Mesendoderm (in vitro differentiated cells): ENCODE measurements around the gene IPO11.

Experiments
- DNase-seq: peaks from one replicate; pipeline ENCODE4 v3.0.0; 2013
- H2AK5ac ChIP-seq: 2 replicates; pipeline ENCODE4 v1.6.1; 2013; ENCODE audit warnings: low read length, inconsistent platforms
- H2BK120ac ChIP-seq: 2 replicates; pipeline ENCODE4 v1.6.1; 2013; ENCODE audit warnings: low read depth, mild to moderate bottlenecking, low read length, moderate library complexity, mixed read lengths
- H2BK15ac ChIP-seq: replicated peaks from 2 replicates; pipeline ENCODE4 v1.6.1; 2013; ENCODE audit warnings: low read depth, mild to moderate bottlenecking, moderate library complexity
- H2BK5ac ChIP-seq: 2 replicates; pipeline ENCODE4 v1.6.1; 2013; ENCODE audit warnings: low read length, inconsistent platforms
- H3K18ac ChIP-seq: 2 replicates; pipeline ENCODE4 v1.6.1; 2013; ENCODE audit warnings: mild to moderate bottlenecking, low read length, mixed read lengths
- H3K23ac ChIP-seq: one replicate; pipeline ENCODE4 v1.6.1; 2013; ENCODE audit warnings: low read length
- H3K27ac ChIP-seq: 2 replicates; pipeline ENCODE4 v1.5.1; 2013; ENCODE audit warnings: low read depth, mild to moderate bottlenecking, inconsistent platforms, low read length, moderate library complexity
- H3K27me3 ChIP-seq: 2 replicates; pipeline ENCODE4 v1.6.1; 2013; ENCODE audit warnings: low read length, control low read depth, mild to moderate bottlenecking, inconsistent platforms; ENCODE audit not compliant: insufficient read depth, poor library complexity
- H3K36me3 ChIP-seq: 2 replicates; pipeline ENCODE4 v1.6.1; 2013; ENCODE audit warnings: low read length, inconsistent platforms; ENCODE audit not compliant: control insufficient read depth, insufficient read depth
- H3K4ac ChIP-seq: one replicate; pipeline ENCODE4 v1.6.1; 2013; ENCODE audit warnings: low read depth, mild to moderate bottlenecking, low read length, moderate library complexity
- H3K4me1 ChIP-seq: 2 replicates; pipeline ENCODE4 v1.6.1; 2013; ENCODE audit warnings: low read depth, low read length, inconsistent platforms; ENCODE audit not compliant: control insufficient read depth
- H3K4me2 ChIP-seq: 2 replicates; pipeline ENCODE4 v1.6.1; 2013; ENCODE audit warnings: low read length
- H3K4me3 ChIP-seq: 2 replicates; pipeline ENCODE4 v1.5.1; 2013; ENCODE audit warnings: mild to moderate bottlenecking, low read length
- H3K56ac ChIP-seq: one replicate; pipeline ENCODE4 v1.6.1; 2013; ENCODE audit warnings: low read length
- H3K79me1 ChIP-seq: 2 replicates; pipeline ENCODE4 v1.6.1; 2013; ENCODE audit warnings: low read length, inconsistent platforms
- H3K79me2 ChIP-seq: 2 replicates; pipeline ENCODE4 v1.6.1; 2013; ENCODE audit warnings: mild to moderate bottlenecking, low read length; ENCODE audit not compliant: control insufficient read depth, insufficient read depth
- H3K9ac ChIP-seq: 2 replicates; pipeline ENCODE4 v1.6.1; 2013; ENCODE audit warnings: low read length, inconsistent platforms
- H4K5ac ChIP-seq: one replicate; pipeline ENCODE4 v1.6.1; 2013; ENCODE audit warnings: low read length
- H4K8ac ChIP-seq: one replicate; pipeline ENCODE4 v1.6.1; 2013; ENCODE audit warnings: low read depth, mild to moderate bottlenecking, control low read depth, low read length, moderate library complexity
- WGBS: extraction: QIAGEN DNeasy Blood & Tissue Kit; methylation state at CpG from one replicate; pipeline ENCODE4 v1.1.7; 2013; ENCODE audit warnings: low lambda C conversion rate, missing lambda C conversion rate; ENCODE audit not compliant: insufficient coverage; ENCODE audit errors: extremely low coverage; 5-methylcytosine and 5-hydroxymethylcytosine counted together

Gene IPO11

GRCh38 chr5:62403411-62404250 lies 8.9 kb upstream of the IPO11 start, which contains the start of gene DIMT1:
DIMT1 (minus strand) TSS chr5:62403905; CDS start chr5:62403772, 133 bp downstream.
- peak within 1 kb of the TSS; percentile 20 for H3K4ac ChIP-seq
- H2BK15ac ChIP-seq = no peak within 1 kb of the TSS
- H4K5ac ChIP-seq = peak within 1 kb of the TSS; percentile 5
- peaks cover 3% of the 10 kb centered on the region for H3K79me2 ChIP-seq
- H3K23ac ChIP-seq = peak within 1 kb of the TSS; percentile 30
- H3K9ac ChIP-seq = peak within 1 kb of the TSS; percentile 91
- peak within 1 kb of the TSS; percentile 60 for H3K4me2 ChIP-seq
- peak within 1 kb of the TSS; percentile 89 for H3K4me3 ChIP-seq
- peak; percentile 99 for DNase-seq
- no peak within 1 kb of the TSS for H2BK120ac ChIP-seq
- peak within 1 kb of the TSS; percentile 96 for H4K8ac ChIP-seq
- peak within 1 kb of the TSS; percentile 93 for H3K56ac ChIP-seq
- H3K27me3 ChIP-seq = no peaks in the 10 kb centered on the region
- WGBS = no CpG with 5 or more reads among the region's 66 CpGs
- no peaks in the 10 kb centered on the region for H3K36me3 ChIP-seq
- no peaks in the 10 kb centered on the region for H3K4me1 ChIP-seq
- peaks cover 5% of the 10 kb centered on the region for H3K79me1 ChIP-seq
- H3K18ac ChIP-seq = peak within 1 kb of the TSS; percentile 35
- H2AK5ac ChIP-seq = no peak within 1 kb of the TSS
- H2BK5ac ChIP-seq = peak within 1 kb of the TSS; percentile 36
- H3K27ac ChIP-seq = peak within 1 kb of the TSS; percentile 96

GRCh38 chr5:62413711-62414110 lies 1.1 kb downstream of the IPO11 start:
- Histone ChIP-seq H2BK120ac (no peak overlapping the region), H2BK5ac (no peak overlapping the region), H4K5ac (no peak overlapping the region), H3K56ac (no peak overlapping the region), H2BK15ac (no peak overlapping the region), H3K4me2 (peak overlapping the region; percentile 92), H3K23ac (no peak overlapping the region), H2AK5ac (no peak overlapping the region), H3K4ac (no peak overlapping the region), H3K27ac (no peak overlapping the region), H3K79me1 (no peaks in the 10 kb centered on the region), H3K79me2 (peaks cover 42% of the 10 kb centered on the region), H3K9ac (peak overlapping the region; percentile 86), H3K27me3 (no peaks in the 10 kb centered on the region), H4K8ac (no peak overlapping the region), H3K18ac (no peak overlapping the region), H3K36me3 (no peaks in the 10 kb centered on the region), H3K4me1 (peaks cover 2% of the 10 kb centered on the region), H3K4me3 (peak overlapping the region; percentile 97)
- no CpG with 5 or more reads among the region's 3 CpGs for WGBS
- DNase-seq = no peak

GRCh38 chr5:62418462-62419076 lies 6.0 kb downstream of the IPO11 start:
- Histone ChIP-seq H3K56ac (no peak overlapping the region), H2BK5ac (no peak overlapping the region), H3K4me2 (no peak overlapping the region), H3K4me1 (peaks cover under 1% of the 10 kb centered on the region), H3K79me1 (peaks cover 6% of the 10 kb centered on the region), H3K4ac (no peak overlapping the region), H4K5ac (no peak overlapping the region), H3K4me3 (no peak overlapping the region), H3K23ac (no peak overlapping the region), H2AK5ac (no peak overlapping the region), H3K27me3 (no peaks in the 10 kb centered on the region), H3K27ac (no peak overlapping the region), H2BK120ac (no peak overlapping the region), H3K79me2 (peaks cover 42% of the 10 kb centered on the region), H3K9ac (no peak overlapping the region), H2BK15ac (no peak overlapping the region), H3K18ac (no peak overlapping the region), H3K36me3 (no peaks in the 10 kb centered on the region), H4K8ac (no peak overlapping the region)
- no CpG with 5 or more reads among the region's 4 CpGs for WGBS
- no peak for DNase-seq

- Histone ChIP-seq H3K27me3 (no peaks in the 10 kb centered on the region), H3K79me2 (peaks cover 35% of the 10 kb centered on the region), H4K5ac (no peak overlapping the region), H3K56ac (no peak overlapping the region), H3K4ac (no peak overlapping the region), H3K23ac (no peak overlapping the region), H2BK120ac (no peak overlapping the region), H3K18ac (no peak overlapping the region), H3K79me1 (peaks cover 6% of the 10 kb centered on the region), H3K4me1 (no peaks in the 10 kb centered on the region), H3K27ac (no peak overlapping the region), H2BK5ac (no peak overlapping the region), H2AK5ac (no peak overlapping the region), H3K9ac (no peak overlapping the region), H4K8ac (no peak overlapping the region), H3K36me3 (no peaks in the 10 kb centered on the region), H2BK15ac (no peak overlapping the region), H3K4me2 (no peak overlapping the region), H3K4me3 (no peak overlapping the region)
- DNase-seq = no peak
- no CpG with 5 or more reads among the region's 3 CpGs for WGBS
Measured at GRCh38 chr5:62419609-62420008, 7.0 kb downstream of the IPO11 start.

- Histone ChIP-seq H2BK120ac (no peak overlapping the region), H3K4me2 (no peak overlapping the region), H2BK5ac (no peak overlapping the region), H3K27ac (no peak overlapping the region), H4K5ac (no peak overlapping the region), H4K8ac (no peak overlapping the region), H3K4me1 (no peaks in the 10 kb centered on the region), H3K18ac (no peak overlapping the region), H3K79me2 (peaks cover 28% of the 10 kb centered on the region), H3K23ac (no peak overlapping the region), H3K36me3 (no peaks in the 10 kb centered on the region), H2AK5ac (no peak overlapping the region), H2BK15ac (no peak overlapping the region), H3K4me3 (no peak overlapping the region), H3K79me1 (peaks cover 6% of the 10 kb centered on the region), H3K9ac (no peak overlapping the region), H3K56ac (no peak overlapping the region), H3K27me3 (no peaks in the 10 kb centered on the region), H3K4ac (no peak overlapping the region)
- no CpG with 5 or more reads among the region's 1 CpG for WGBS
- DNase-seq = no peak
Measured at GRCh38 chr5:62421414-62421813, 8.9 kb downstream of the IPO11 start.
